A549 (cell line): Measurements from ENCODE around the gene EEF2KMT. TPM values are rescaled to one million over a fixed set of nuclear protein-coding genes. Genes with fewer than 3 reads are reported as not detected.
A peak's percentile ranks its signal among the peaks of the same experiment; 100 is the strongest.
"Not testable (repeated sequence)": the region's sequence is repeated elsewhere in the genome, so short reads cannot be mapped to it uniquely, and the experiment has no call there.

Experiments
- ATAC-seq, 2 experiments: fragments of 200-7000 bp in 1 of 2; fragments of >200 bp in 1 of 2; cut with Nextera tagmentation in 1 of 2; cut with Tn5 transposase in 1 of 2; 3 replicates each; pipeline versions ENCODE4 v1.8.0 to v1.9.1; 2018 to 2020; ENCODE audit warnings: mild to moderate bottlenecking in 1 of 2, moderate library complexity in 1 of 2
- CTCF ChIA-PET: fragments of 300-600 bp; sonication (Branson Sonifier 250); formaldehyde crosslinking; extraction: SDS; loops from one replicate; lab custom pipeline; 2021; ENCODE audit warnings: antibody characterized with exemption, inconsistent platforms; lab: Yijun Ruan, JAX
- POLR2A ChIA-PET: fragments of 350-600 bp; formaldehyde crosslinking; extraction: SDS; loops from one replicate; lab custom pipeline; 2021; ENCODE audit warnings: antibody characterized with exemption, inconsistent platforms; lab: Yijun Ruan, JAX
- DNase-seq, 2 experiments: peaks; one replicate each; pipeline versions ENCODE4 v3.0.0 to v3.0.0-alpha.2; 2011 to 2016; ENCODE audit warnings: low read depth in 1 of 2, low spot score in 1 of 2
- FAIRE-seq: peaks from 2 replicates; lab custom pipeline; 2011; peaks lifted over from hg19 to GRCh38; lab: Jason Lieb, UNC
- H3K27ac ChIP-seq, 2 experiments: fragments of >200 bp; sonication (Bioruptor Twin); formaldehyde crosslinking; 3 replicates each; pipeline ENCODE4 v1.5.1; 2016 to 2017
- H3K4me1 ChIP-seq: fragments of >200 bp; sonication (Bioruptor Twin); formaldehyde crosslinking; 3 replicates; pipeline ENCODE4 v1.6.1; 2016
- H3K4me2 ChIP-seq: fragments of >200 bp; sonication (Bioruptor Twin); formaldehyde crosslinking; 3 replicates; pipeline ENCODE4 v1.6.1; 2016
- H3K4me3 ChIP-seq: fragments of >200 bp; sonication (Bioruptor Twin); formaldehyde crosslinking; 3 replicates; pipeline ENCODE4 v1.5.1; 2016
- H3K9me3 ChIP-seq: fragments of >200 bp; sonication (Bioruptor Twin); formaldehyde crosslinking; 3 replicates; pipeline ENCODE4 v1.6.1; 2016
- JUN ChIP-seq, 2 experiments: fragments of >200 bp; sonication (Bioruptor Twin); formaldehyde crosslinking; IDR thresholded peaks; 2 replicates in 1 of 2; 3 replicates in 1 of 2; pipeline ENCODE4 v1.6.1; 2016 to 2017
- MAX ChIP-seq: IDR thresholded peaks from 2 replicates; pipeline ENCODE4 v1.6.1; 2012
- PHF8 ChIP-seq: fragments of 200-600 bp; sonication (generic); IDR thresholded peaks from 2 replicates; pipeline ENCODE4 v1.6.1; 2016; ENCODE audit warnings: low read depth, mild to moderate bottlenecking, antibody characterized with exemption, moderate library complexity, borderline replicate concordance
- POLR2A ChIP-seq: IDR thresholded peaks from 2 replicates; pipeline ENCODE4 v1.6.1; 2012; ENCODE audit warnings: mild to moderate bottlenecking, low read length
- SREBF2 ChIP-seq: fragments of 450-650 bp; IDR thresholded peaks from 2 replicates; pipeline ENCODE4 v1.6.1; 2014; ENCODE audit warnings: mild to moderate bottlenecking, moderate library complexity
- WGBS: methylation state at CpG from one replicate; pipeline ENCODE4 v1.1.6; 2017; ENCODE audit errors: missing lambda C conversion rate; 5-methylcytosine and 5-hydroxymethylcytosine counted together
- polyA minus RNA-seq: library from RNA; depleted of rRNA, polyadenylated mRNA; stranded (reverse); fragments of >200 nt; gene quantifications from 2 replicates; pipeline ENCODE4 v1.2.3, GENCODE V29; 2011; rRNA and poly(A)+ RNA removed
- polyA plus RNA-seq, 4 experiments: library from polyadenylated mRNA; depleted of rRNA in 3 of 4; stranded (reverse); fragments of >200 nt; fragmentation: RNase III in 1 of 4; extraction: RNeasy Plus Mini Kit Qiagen cat#74134 plus additional on column Dnase treatment in 1 of 4; gene quantifications; 2 replicates in 3 of 4; 3 replicates in 1 of 4; pipeline ENCODE4 v1.2.3, GENCODE V29; 2011 to 2017

Gene EEF2KMT
- polyA plus RNA-seq (2011; rRNA removed) (14.8 and 15.5 TPM in 2 replicates), polyA plus RNA-seq (2017; fragmentation: RNase III; extraction: RNeasy Plus Mini Kit Qiagen cat#74134 plus additional on column Dnase treatment) (22.1 to 24.9 TPM (median 22.6 TPM) in 3 replicates), polyA minus RNA-seq (16.2 and 19.1 TPM in 2 replicates)
- polyA plus RNA-seq (2012; cell fraction: cytosol; rRNA removed) = 26.3 and 35.9 TPM in 2 replicates
- 35.2 and 51.4 TPM in 2 replicates for polyA plus RNA-seq (2012; cell fraction: nucleus; rRNA removed)

- H3K4me1 ChIP-seq, CTCF ChIA-PET, FAIRE-seq, H3K9me3 ChIP-seq: not testable (repeated sequence)
- peak; percentile 58 to 99 for DNase-seq
- POLR2A ChIA-PET = interaction anchor here (0.6 to 2.0 kb wide), 2 partner anchors 21 to 92 kb away, joined by 4 to 6 read pairs; no protein-coding TSS in a partner anchor
- 0% methylated on average over 9 of the region's 67 CpGs for whole genome bisulfite sequencing
- H3K4me3 ChIP-seq = peak within 1 kb of the TSS; percentile 94
- peak; percentile 28; the same call in 1 of the 2 replicates for TF ChIP-seq MAX
- TF ChIP-seq JUN (IDR thresholded peaks at IDR 0.05) = 0 out of 5 replicates have a peak, but pooled peaks of 1 of the 2 experiments have one; percentile 41
- peak; percentile 71; the same call in 1 of the 2 replicates for TF ChIP-seq PHF8
- TF ChIP-seq POLR2A = peak; percentile 38; the same call in 1 of the 2 replicates
- peak within 1 kb of the TSS; percentile 84 for H3K4me2 ChIP-seq
- ATAC-seq = peak; percentile 97 to 99
- H3K27ac ChIP-seq = peak within 1 kb of the TSS; percentile 95 to 99
These were observed at the start of gene EEF2KMT for GRCh38 chr16:5097470-5098220. Gene EEF2KMT, minus strand, starts transcription at chr16:5097795. Its CDS starts 56 bp downstream, at chr16:5097739.

GRCh38 chr16:5144621-5144956 lies 47.0 kb upstream of the EEF2KMT start:
- WGBS = no CpG with 5 or more reads among the region's 1 CpG
- H3K4me3 ChIP-seq, H3K27ac ChIP-seq, H3K4me2 ChIP-seq, H3K9me3 ChIP-seq, ATAC-seq, FAIRE-seq, H3K4me1 ChIP-seq, POLR2A ChIA-PET, DNase-seq: not testable (repeated sequence)
- CTCF ChIA-PET = interaction anchor here (1.0 to 1.2 kb wide), 2 partner anchors 23 to 60 kb away, joined by 3 read pairs; no protein-coding TSS in a partner anchor

- WGBS = 15% methylated on average over 7 of the region's 7 CpGs
- no peak for FAIRE-seq
- no peak; a peak in 1 of 6 replicates for ATAC-seq
- DNase-seq = peak in 1 of 2 experiments; percentile 17
- ChIA-PET POLR2A (no interaction called here), CTCF (interaction anchor here (1.0 to 1.2 kb wide), 2 partner anchors 24 to 59 kb away, joined by 3 read pairs; no protein-coding TSS in a partner anchor)
- Histone ChIP-seq H3K4me2 (no peak overlapping the region), H3K4me3 (no peak overlapping the region), H3K4me1 (no peaks in the 10 kb centered on the region)
- TF ChIP-seq SREBF2 = no peak
- TF ChIP-seq, all 56 proteins: peak for 0
- H3K9me3 ChIP-seq = no peaks in the 10 kb centered on the region
- no peak overlapping the region for H3K27ac ChIP-seq
These were observed 46.4 kb upstream of the EEF2KMT start for GRCh38 chr16:5143761-5144620.

GRCh38 chr16:5140151-5140550 lies 42.6 kb upstream of the EEF2KMT start:
- H3K4me1 ChIP-seq, H3K9me3 ChIP-seq, ATAC-seq, DNase-seq, H3K4me2 ChIP-seq, H3K27ac ChIP-seq, FAIRE-seq, H3K4me3 ChIP-seq, POLR2A ChIA-PET: not testable (repeated sequence)
- CTCF ChIA-PET = interaction anchor here (0.6 kb wide), 1 partner anchor 424 kb away, joined by 3 read pairs; no protein-coding TSS in a partner anchor
- WGBS = 26% methylated on average over 7 of the region's 7 CpGs

GRCh38 chr16:5134739-5135452 lies 37.3 kb upstream of the EEF2KMT start:
- H3K27ac ChIP-seq, POLR2A ChIA-PET, H3K4me1 ChIP-seq, H3K4me2 ChIP-seq, DNase-seq, H3K9me3 ChIP-seq, ATAC-seq, FAIRE-seq, H3K4me3 ChIP-seq: not testable (repeated sequence)
- WGBS = 39% methylated on average over 13 of the region's 13 CpGs
- CTCF ChIA-PET = interaction anchor here (0.7 kb wide), 2 partner anchors 249 to 471 kb away, joined by 3 to 4 read pairs; no protein-coding TSS in a partner anchor
